HG03575 (cell line): Measurements from ENCODE around the gene DIO3.

ENCODE experiments used
- ATAC-seq: cut with Tn5 transposase; IDR thresholded peaks from one replicate; pipeline ENCODE4 v1.9.1; 2021; ENCODE audit not compliant: unreplicated experiment, insufficient number of reproducible peaks, low FRiP score; ENCODE audit errors: extremely low read depth

Gene DIO3

DNA sequence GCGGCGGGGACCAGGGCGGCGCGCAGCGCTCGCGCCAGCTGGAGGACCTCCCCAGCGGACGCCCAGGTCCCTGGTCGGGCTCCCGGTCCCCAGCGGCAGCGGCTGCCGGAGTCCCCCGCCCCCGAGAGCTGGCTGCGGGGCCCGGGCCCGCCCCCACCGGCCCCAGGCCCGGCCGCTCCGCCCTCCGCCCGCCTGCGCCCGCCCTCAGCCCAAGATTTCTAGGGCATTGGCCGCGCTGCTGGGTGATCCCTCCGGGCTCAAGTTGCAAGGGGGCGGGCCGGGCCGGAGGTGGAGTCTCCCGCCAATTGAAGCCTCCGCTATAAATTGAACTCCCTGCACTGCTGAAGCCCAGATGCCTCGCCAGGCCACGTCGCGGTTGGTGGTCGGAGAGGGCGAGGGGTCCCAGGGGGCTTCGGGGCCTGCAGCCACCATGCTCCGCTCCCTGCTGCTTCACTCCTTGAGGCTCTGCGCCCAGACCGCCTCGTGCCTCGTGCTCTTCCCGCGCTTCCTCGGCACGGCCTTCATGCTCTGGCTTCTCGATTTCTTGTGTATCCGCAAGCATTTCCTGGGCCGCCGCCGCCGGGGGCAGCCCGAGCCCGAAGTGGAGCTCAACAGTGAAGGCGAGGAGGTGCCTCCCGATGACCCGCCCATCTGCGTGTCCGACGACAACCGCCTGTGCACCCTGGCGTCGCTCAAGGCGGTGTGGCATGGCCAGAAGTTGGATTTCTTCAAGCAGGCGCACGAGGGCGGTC lies at the start of gene DIO3:
TSS of gene DIO3 (plus strand) at position 351 of the 752 bp plus-strand sequence.
- no peak for ATAC-seq

- ATAC-seq = no peak
Observed at GRCh38 chr14:101511620-101512375, 49.5 kb upstream of the DIO3 start.

DNA sequence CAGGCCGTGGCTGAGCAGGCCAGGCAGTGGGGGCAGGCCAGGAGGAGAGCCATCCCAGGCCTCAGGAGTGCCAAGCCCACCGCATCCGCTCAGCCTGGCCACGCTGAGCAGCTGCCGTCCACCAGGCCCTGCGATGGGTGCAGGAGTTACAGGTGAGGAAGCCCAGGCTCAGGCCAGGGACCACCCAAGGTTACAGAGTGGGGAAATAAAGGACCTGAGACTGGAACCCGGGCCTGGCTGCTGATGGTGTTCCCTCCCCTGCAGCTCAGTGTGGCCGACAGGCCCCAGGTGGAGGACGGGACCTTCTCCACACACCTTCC lies 49.0 kb upstream of the DIO3 start:
- no peak for ATAC-seq

DNA sequence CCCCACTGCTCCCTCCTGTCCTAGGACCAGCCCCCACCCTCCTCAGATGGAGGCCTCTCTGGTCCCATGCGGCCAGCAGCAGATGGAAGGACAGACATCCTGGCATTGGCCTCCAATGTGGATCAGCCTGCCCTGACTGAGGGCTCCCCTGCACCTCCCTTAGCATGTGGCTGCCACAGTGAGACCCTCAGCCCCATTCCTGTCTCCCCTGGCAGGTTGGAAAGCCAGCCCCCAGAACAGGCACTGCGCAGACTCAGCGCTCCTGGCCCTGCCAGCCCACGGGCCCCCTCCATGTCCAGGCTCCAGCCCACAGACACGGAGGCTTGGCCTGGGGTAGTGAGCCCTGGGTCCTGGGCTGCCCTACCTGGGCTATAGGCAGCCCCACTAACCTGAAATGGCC lies 47.2 kb upstream of the DIO3 start:
- no peak for ATAC-seq

GRCh38 chr14:101516401-101516800 lies 44.9 kb upstream of the DIO3 start:
- no peak for ATAC-seq

DNA sequence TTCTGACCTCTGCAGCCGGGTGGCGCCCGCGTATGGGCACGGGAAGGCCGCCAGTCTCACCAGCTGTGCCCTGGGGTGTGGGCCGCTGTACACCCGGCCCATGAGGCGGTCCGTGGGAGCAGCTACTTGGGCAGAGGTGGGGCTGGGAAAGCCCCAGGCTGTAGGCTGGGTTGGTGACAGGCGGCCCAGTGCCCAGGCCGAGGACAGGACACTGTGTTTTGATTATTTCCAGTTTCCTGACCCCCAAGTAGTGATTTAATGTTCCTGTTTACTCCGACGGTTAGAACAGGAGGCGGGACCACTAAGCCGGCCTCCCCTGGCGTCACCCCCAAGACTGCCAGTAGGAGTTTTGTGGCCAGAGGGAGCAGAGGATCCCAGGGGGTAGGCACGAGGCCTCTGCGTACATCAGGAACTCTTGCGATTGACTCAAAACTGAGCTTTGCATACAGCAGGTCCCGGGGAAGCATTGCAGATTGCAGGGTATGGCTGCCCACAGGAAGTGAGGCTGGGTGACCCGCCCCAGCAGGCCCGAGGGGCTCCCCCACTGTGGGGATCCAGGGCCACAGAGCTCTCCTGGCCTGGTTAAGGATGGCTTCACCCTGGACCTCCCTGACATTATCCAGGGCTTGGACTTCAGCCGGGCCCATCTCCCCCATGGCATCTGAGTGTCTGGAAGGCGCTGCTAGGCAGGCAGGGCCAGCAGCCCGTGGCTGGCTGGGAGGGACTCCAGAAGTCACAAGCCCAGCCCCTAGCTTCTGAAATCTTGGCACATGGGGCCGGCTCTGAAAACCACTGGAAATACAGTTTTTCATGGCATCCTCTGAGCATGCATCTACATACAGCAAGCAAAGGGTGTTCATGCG lies 42.5 kb upstream of the DIO3 start:
- no peak for ATAC-seq

DNA sequence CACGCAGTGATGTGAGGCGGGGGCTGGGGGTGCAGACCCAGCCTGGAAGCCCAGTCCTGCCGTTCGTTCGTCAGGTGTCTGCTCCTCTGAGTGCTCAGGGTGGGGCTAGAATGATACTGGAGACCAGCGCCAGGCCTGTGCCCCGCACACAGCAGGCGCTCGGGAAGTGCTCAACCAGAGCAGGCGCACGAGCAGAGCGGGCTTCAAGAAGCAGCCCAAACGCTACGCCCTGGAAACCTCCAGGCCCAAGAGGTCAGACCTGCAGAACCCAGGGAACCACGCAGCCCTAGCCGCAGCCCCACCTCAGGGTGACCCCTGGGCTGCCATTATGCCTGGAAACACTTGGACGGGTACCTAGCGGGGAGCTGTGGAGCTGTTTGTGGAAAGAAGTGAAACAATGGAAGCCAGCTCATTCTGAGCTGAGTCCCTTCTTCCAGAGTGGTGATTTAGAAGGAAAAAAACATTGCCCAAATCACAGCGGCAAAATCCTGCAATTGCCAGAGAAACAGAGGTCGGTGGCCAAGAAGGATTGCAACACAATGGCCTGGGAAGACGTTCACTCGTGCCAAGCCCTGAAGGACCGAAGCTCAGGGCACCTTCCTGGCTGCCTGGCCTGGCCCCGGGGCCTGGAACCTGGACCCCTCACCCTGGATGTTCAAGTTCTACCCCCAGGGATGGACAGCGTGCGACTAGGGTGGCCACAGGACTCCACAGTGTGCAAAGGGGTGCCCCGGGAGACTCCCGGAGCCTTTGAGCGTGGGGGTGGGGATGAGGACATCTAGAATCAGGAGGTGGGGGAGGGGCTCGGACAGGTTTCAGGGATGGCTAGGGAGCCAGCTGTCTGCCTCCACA lies 40.4 kb upstream of the DIO3 start:
- no peak for ATAC-seq

GRCh38 chr14:101521473-101521915 lies 39.8 kb upstream of the DIO3 start:
- ATAC-seq = no peak

DNA sequence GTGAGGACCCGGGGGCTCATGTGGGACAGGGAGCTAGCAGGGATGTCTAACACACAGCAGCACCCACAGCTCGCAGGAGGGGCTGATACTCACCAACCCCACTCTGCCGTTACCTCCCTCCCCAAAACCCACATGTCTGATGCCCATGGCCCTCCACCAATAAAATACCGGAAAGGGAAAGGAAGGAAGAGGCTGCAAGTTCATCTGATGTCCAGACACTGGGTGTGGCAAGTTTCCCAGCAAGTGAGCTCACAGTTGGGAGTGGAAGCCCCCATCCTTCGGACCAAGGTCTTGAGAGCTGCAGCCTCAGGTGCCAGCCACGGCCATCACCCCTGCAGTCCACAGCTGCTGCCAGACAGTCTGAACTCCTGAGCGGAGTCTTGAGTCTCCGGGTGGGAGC lies 39.3 kb upstream of the DIO3 start:
- no peak for ATAC-seq

GRCh38 chr14:101525640-101526527 lies 35.4 kb upstream of the DIO3 start:
- ATAC-seq = no peak

DNA sequence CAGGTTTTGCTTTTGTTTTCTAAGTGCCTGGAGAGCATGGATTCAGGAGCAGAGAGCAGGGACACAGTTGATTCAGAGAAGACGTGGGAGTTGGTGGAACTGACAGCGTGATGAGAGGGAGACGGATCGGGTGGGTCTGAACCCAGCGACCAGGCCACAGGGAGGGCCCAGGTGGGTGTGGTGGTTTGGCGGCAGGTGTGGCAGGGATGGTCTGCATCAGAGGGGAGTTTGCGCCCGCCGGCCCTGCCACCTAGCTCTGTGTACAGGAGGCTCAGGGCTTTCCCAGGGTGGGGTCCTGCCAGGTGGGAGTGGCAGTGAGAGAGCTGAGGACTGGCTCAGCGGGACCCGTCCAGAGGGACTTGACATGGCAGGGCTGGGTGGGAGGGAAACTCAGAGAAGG lies 33.3 kb upstream of the DIO3 start:
- ATAC-seq = no peak

- no peak for ATAC-seq
Observed at GRCh38 chr14:101529079-101529478, 32.2 kb upstream of the DIO3 start.

DNA sequence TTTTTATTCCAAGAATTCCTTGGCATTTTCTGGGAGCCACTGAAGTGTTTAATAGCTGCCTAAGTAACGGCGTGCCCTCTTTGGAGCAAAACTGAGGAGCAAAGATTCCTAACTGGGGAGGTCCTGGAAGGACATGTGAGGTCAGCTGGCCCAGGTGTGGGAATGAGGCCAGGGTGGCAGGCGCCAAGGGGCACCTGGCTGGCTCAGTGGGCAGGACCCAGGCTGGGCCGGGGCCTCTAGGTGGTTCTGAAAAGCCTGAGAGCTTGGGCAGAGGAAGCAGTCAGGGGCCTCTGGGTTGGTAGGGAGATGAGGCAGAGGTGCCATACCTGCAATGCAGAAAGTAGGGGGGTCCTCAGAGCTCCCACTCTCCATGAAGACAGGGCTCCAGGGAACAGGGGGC lies 27.1 kb upstream of the DIO3 start:
- ATAC-seq = no peak

DNA sequence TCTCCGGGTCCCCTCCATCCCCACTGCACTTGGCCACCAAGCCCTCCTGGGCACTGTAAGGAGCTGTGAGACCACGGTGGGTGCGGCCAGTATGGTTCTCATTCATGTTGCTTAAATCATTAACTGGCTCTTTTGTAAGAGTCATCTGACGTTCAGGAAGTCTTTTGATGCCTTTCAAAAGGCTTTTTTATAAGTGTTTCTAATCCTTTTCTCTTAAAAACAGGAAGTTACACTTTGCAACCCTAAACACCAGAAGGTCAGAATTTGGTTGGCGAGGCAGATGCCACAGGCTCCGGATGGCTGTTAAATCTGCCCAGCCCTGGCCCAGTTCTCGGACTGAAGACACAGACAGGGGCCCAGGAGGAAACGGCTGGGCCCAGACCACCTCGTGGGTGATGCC lies 26.1 kb upstream of the DIO3 start:
- ATAC-seq = no peak

DNA sequence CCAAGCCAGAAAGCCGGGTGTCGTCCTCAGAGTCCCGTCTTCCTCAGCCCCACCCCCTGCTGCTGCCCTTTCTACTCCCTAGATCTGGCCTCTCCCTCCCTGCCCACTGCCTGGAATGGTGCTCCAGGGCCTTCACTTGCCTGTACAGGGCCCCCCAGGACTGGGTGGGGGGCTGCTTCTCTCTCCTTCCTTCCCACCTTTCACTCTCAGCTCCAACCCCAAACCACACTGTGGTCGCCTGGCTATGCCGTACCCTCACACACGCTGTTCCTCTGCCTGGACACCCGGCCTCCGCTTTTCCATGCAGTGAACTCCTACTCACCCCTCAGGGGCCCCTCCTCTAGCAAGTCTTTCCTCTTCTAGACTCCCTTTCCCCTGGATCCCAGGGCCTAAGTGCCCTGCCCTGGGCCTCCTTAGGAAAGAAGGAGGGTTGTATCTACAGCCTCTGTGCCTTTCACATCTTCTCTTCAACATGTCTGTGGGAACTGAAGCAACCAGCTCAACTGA lies 25.5 kb upstream of the DIO3 start:
- no peak for ATAC-seq

- no peak for ATAC-seq
Observed at GRCh38 chr14:101537286-101537685, 24.0 kb upstream of the DIO3 start.

DNA sequence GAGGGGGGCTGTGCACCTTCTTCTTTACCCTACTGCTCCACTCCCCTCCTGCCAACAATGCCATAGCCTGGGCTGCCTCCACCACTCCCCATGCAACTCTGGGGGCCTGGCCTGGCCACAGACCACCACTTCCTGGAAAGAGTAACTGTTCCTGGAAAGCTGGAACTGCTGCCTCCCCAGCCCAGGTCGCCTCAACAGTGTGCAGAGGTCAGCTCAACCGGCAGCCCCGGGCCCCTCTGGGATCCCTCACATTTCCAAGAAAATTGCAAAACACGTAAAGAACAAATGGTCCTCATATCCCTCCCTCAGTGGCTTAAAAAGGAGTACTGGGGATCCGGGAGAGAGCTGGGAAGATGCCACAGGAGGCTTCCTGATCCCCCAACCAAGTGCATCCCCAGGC lies 22.4 kb upstream of the DIO3 start:
- ATAC-seq = no peak

- no peak for ATAC-seq
Observed at GRCh38 chr14:101539880-101540279, 21.4 kb upstream of the DIO3 start.
